ENCODE results near the gene SAPCD2. TPM values are rescaled to one million over a fixed set of nuclear protein-coding genes. Genes with fewer than 3 reads are reported as not detected.
A peak's percentile ranks its signal among the peaks of the same experiment; 100 is the strongest.

Gene SAPCD2
- total RNA-seq, 4 donors from 2014 or later: 0.13 to 1.3 (median 0.19) TPM

- no peak for ATAC-seq
- Histone ChIP-seq H3K9me3 (no peaks in the 10 kb centered on the region), H3K27me3 (no peaks in the 10 kb centered on the region), H3K4me3 (no peak overlapping the region), H3K27ac (no peak overlapping the region), H3K4me1 (peaks cover 0 to 30% (median 12%) of the 10 kb centered on the region in 3 donors), H3K36me3 (peaks cover 0 to 30% of the 10 kb centered on the region in 2 donors)
- no CpG with 5 or more reads among the region's 15 CpGs for WGBS, 2 donors (ENCODE audit: low coverage in 1 of 2)
- TF ChIP-seq POLR2AphosphoS5 (IDR thresholded peaks at IDR 0.05) (no peak), CTCF (IDR thresholded peaks at IDR 0.05) (no peak)
These were observed 46.8 kb downstream of the SAPCD2 start for GRCh38 chr9:137023583-137023991.

- Histone ChIP-seq H3K36me3 (peaks cover 0 to 34% of the 10 kb centered on the region in 2 donors), H3K27me3 (no peaks in the 10 kb centered on the region), H3K4me3 (no peak overlapping the region), H3K27ac (no peak overlapping the region), H3K9me3 (no peaks in the 10 kb centered on the region), H3K4me1 (peaks cover 0 to 27% (median 10%) of the 10 kb centered on the region in 3 donors)
- TF ChIP-seq EP300 (IDR thresholded peaks at IDR 0.05) (no peak), CTCF (IDR thresholded peaks at IDR 0.05) (no peak), POLR2A (IDR thresholded peaks at IDR 0.05) (no peak), POLR2AphosphoS5 (IDR thresholded peaks at IDR 0.05) (no peak)
- no peak for ATAC-seq
- WGBS, 2 donors (ENCODE audit: low coverage in 1 of 2): 50 to 71% methylated on average over 2 to 4 of the region's 7 CpGs
These were observed 47.2 kb downstream of the SAPCD2 start for GRCh38 chr9:137023157-137023556.

- TF ChIP-seq EP300 (IDR thresholded peaks at IDR 0.05) (no peak), POLR2A (IDR thresholded peaks at IDR 0.05) (no peak), POLR2AphosphoS5 (IDR thresholded peaks at IDR 0.05) (no peak), CTCF (IDR thresholded peaks at IDR 0.05) (no peak)
- Histone ChIP-seq H3K4me3 (no peak overlapping the region), H3K9me3 (no peaks in the 10 kb centered on the region), H3K27me3 (no peaks in the 10 kb centered on the region), H3K36me3 (peaks cover 0 to 40% of the 10 kb centered on the region in 2 donors), H3K27ac (no peak overlapping the region), H3K4me1 (peaks cover 0 to 26% (median 10%) of the 10 kb centered on the region in 3 donors)
- 100% methylated on average over 2 of the region's 23 CpGs; no CpG with 5 or more reads in 1 of the 2 donors for WGBS, 2 donors (ENCODE audit: low coverage in 1 of 2)
- ATAC-seq: no peak
These were observed 47.7 kb downstream of the SAPCD2 start for GRCh38 chr9:137022662-137023008.

- 81% methylated on average over 8 of the region's 30 CpGs; no CpG with 5 or more reads in 1 of the 2 donors for WGBS, 2 donors (ENCODE audit: low coverage in 1 of 2)
- peak; percentile 50 for ATAC-seq
- peaks cover 0 to 45% of the 10 kb centered on the region in 2 donors for H3K36me3 ChIP-seq
- H3K27ac ChIP-seq: no peak overlapping the region
- H3K4me1 ChIP-seq: peaks cover 0 to 21% (median 5%) of the 10 kb centered on the region in 3 donors
- TF ChIP-seq POLR2A (IDR thresholded peaks at IDR 0.05) (no peak), POLR2AphosphoS5 (IDR thresholded peaks at IDR 0.05) (no peak), EP300 (IDR thresholded peaks at IDR 0.05) (no peak), CTCF (IDR thresholded peaks at IDR 0.05) (no peak)
- no peak overlapping the region for H3K4me3 ChIP-seq
- no peaks in the 10 kb centered on the region for H3K27me3 ChIP-seq
- H3K9me3 ChIP-seq: no peaks in the 10 kb centered on the region
These were observed 48.2 kb downstream of the SAPCD2 start for GRCh38 chr9:137021979-137022661.

- WGBS, 2 donors (ENCODE audit: low coverage in 1 of 2): no CpG with 5 or more reads among the region's 6 CpGs
- no peak for TF ChIP-seq POLR2A (IDR thresholded peaks at IDR 0.05)
- TF ChIP-seq EP300 (IDR thresholded peaks at IDR 0.05): no peak
- peaks cover 0 to 50% of the 10 kb centered on the region in 2 donors for H3K36me3 ChIP-seq
- H3K4me1 ChIP-seq: peaks cover 0 to 16% (median 0%) of the 10 kb centered on the region in 3 donors
- no peak overlapping the region for H3K4me3 ChIP-seq
- no peak overlapping the region for H3K27ac ChIP-seq
- no peaks in the 10 kb centered on the region for H3K27me3 ChIP-seq
- ATAC-seq: no peak
- H3K9me3 ChIP-seq: no peaks in the 10 kb centered on the region
These were observed 48.8 kb downstream of the SAPCD2 start for GRCh38 chr9:137021568-137021978.
